Measurements from ENCODE around the gene TRMT44. TPM values are rescaled to one million over a fixed set of nuclear protein-coding genes. Genes with fewer than 3 reads are reported as not detected.

TRMT44 gene
- total RNA-seq, 1 donor from 2014 or later: 41.2 TPM

GRCh38 chr4:8467016-8467415, 26.4 kb downstream of the TRMT44 start:
- Mint-ChIP-seq H3K36me3 (peaks cover 20% of the 10 kb centered on the region), H3K9me3 (no peaks in the 10 kb centered on the region), H3K27me3 (ENCODE audit: low read depth) (no peaks in the 10 kb centered on the region), H3K4me3 (no peak overlapping the region), H3K4me1 (peaks cover 5% of the 10 kb centered on the region), H3K27ac (no peak overlapping the region)
- DNase-seq (ENCODE audit: low spot score in 2 of 2, unreplicated experiment in 2 of 2): no peak
- TF ChIP-seq, protein P1, sequence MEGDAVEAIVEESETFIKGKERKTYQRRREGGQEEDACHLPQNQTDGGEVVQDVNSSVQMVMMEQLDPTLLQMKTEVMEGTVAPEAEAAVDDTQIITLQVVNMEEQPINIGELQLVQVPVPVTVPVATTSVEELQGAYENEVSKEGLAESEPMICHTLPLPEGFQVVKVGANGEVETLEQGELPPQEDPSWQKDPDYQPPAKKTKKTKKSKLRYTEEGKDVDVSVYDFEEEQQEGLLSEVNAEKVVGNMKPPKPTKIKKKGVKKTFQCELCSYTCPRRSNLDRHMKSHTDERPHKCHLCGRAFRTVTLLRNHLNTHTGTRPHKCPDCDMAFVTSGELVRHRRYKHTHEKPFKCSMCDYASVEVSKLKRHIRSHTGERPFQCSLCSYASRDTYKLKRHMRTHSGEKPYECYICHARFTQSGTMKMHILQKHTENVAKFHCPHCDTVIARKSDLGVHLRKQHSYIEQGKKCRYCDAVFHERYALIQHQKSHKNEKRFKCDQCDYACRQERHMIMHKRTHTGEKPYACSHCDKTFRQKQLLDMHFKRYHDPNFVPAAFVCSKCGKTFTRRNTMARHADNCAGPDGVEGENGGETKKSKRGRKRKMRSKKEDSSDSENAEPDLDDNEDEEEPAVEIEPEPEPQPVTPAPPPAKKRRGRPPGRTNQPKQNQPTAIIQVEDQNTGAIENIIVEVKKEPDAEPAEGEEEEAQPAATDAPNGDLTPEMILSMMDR (IDR thresholded peaks at IDR 0.05; ENCODE audit: unreplicated experiment): no peak

DNA sequence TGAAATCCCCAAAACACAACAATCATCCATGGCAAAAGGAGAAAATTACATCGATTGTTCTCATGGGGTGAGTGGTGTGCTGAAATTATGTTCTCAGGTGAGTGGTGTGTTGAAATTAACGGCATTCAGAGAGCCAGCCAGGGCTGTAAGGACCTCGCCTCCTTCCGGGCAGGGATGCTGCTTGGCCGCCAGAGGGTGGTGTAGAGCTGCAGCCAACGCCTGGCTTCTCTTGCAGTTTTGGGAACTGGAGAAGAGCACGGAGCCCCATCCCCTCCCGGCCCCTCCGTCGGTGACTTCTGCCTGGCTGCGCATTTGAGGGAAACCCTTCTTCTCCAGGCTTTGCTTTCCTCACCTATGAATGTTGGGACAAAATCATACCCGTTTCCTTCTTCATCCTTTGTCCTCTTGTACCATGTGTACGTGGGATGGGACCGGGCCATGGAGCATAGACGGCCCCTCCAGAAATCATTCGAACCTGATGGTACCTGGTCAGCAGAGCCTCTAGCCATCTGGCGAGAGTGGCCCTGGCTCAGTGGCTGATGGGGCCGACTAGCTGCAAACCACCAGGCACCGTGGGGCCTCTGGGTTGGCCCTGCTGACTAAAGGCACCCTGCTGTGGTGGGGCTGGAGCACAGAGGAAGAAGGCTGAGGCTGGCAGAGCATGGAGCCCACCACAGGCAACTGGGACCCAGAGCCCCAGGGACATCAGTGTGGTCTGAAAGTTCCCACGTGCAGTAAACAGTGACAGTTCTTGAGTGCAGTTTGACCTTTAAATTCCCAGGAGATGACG, 28.4 kb downstream of the TRMT44 start:
- Mint-ChIP-seq H3K4me1 (peaks cover 23% of the 10 kb centered on the region), H3K36me3 (peaks cover 20% of the 10 kb centered on the region), H3K4me3 (no peak overlapping the region), H3K9me3 (no peaks in the 10 kb centered on the region), H3K27me3 (ENCODE audit: low read depth) (no peaks in the 10 kb centered on the region), H3K27ac (no peak overlapping the region)
- TF ChIP-seq, protein P1 (IDR thresholded peaks at IDR 0.05; ENCODE audit: unreplicated experiment): peak; percentile 89
- DNase-seq (ENCODE audit: low spot score in 2 of 2, unreplicated experiment in 2 of 2): peak; percentile 69 to 83

GRCh38 chr4:8469550-8469949, 29.0 kb downstream of the TRMT44 start:
- TF ChIP-seq, protein P1 (IDR thresholded peaks at IDR 0.05; ENCODE audit: unreplicated experiment): no peak
- Mint-ChIP-seq H3K27me3 (ENCODE audit: low read depth) (no peaks in the 10 kb centered on the region), H3K27ac (no peak overlapping the region)

GRCh38 chr4:8470451-8471024, 30.0 kb downstream of the TRMT44 start:
- Mint-ChIP-seq H3K36me3 (peaks cover 14% of the 10 kb centered on the region), H3K4me3 (no peak overlapping the region), H3K27me3 (ENCODE audit: low read depth) (no peaks in the 10 kb centered on the region), H3K9me3 (no peaks in the 10 kb centered on the region), H3K27ac (peak overlapping the region; percentile 67), H3K4me1 (peaks cover 28% of the 10 kb centered on the region)
- DNase-seq (ENCODE audit: low spot score in 2 of 2, unreplicated experiment in 2 of 2): no peak
- TF ChIP-seq, protein P1 (IDR thresholded peaks at IDR 0.05; ENCODE audit: unreplicated experiment): no peak

More at GRCh38 chr4:8469550-8469949, 29.0 kb downstream of the TRMT44 start:
- no peak overlapping the region for H3K4me3 Mint-ChIP-seq
- DNase-seq (ENCODE audit: low spot score in 2 of 2, unreplicated experiment in 2 of 2): no peak
- H3K36me3 Mint-ChIP-seq: peaks cover 20% of the 10 kb centered on the region
- no peaks in the 10 kb centered on the region for H3K9me3 Mint-ChIP-seq
- peaks cover 28% of the 10 kb centered on the region for H3K4me1 Mint-ChIP-seq

GRCh38 chr4:8471211-8471875, 30.8 kb downstream of the TRMT44 start:
- Mint-ChIP-seq H3K27ac (peak overlapping the region; percentile 82), H3K27me3 (ENCODE audit: low read depth) (no peaks in the 10 kb centered on the region), H3K4me3 (no peak overlapping the region), H3K36me3 (peaks cover 15% of the 10 kb centered on the region), H3K4me1 (peaks cover 28% of the 10 kb centered on the region), H3K9me3 (no peaks in the 10 kb centered on the region)
- TF ChIP-seq, protein P1 (IDR thresholded peaks at IDR 0.05; ENCODE audit: unreplicated experiment): no peak
- DNase-seq (ENCODE audit: low spot score in 2 of 2, unreplicated experiment in 2 of 2): no peak

Measured in mesothelial cell of epicardium (in vitro differentiated cells).